Neural cell (in vitro differentiated cells): ENCODE measurements around the gene DNAH7. TPM values are rescaled to one million over a fixed set of nuclear protein-coding genes. Genes with fewer than 3 reads are reported as not detected.

Experiments
- H2AFZ ChIP-seq: fragments of 200-600, 300-800 bp; sonication (generic), shearing (Covaris generic); 2 replicates; pipeline ENCODE4 v1.6.0; 2014; ENCODE audit warnings: low read depth, mild to moderate bottlenecking, antibody characterized with exemption, low read length, moderate library complexity
- H3F3A ChIP-seq: fragments of 200-600 bp; shearing (Covaris generic); 2 replicates; pipeline ENCODE4 v1.6.1; 2016; ENCODE audit warnings: mild to moderate bottlenecking, moderate library complexity, mixed read lengths, antibody characterized with exemption, low read length; ENCODE audit not compliant: insufficient read depth, poor library complexity, severe bottlenecking
- H3K27ac ChIP-seq: fragments of 200-600, 300-800 bp; sonication (generic), shearing (Covaris generic); 2 replicates; pipeline ENCODE4 v1.5.1; 2014; ENCODE audit warnings: mild to moderate bottlenecking, low read length, moderate library complexity
- H3K27me3 ChIP-seq: fragments of 300-800, 200-600 bp; sonication (generic), shearing (Covaris generic); 2 replicates; pipeline ENCODE4 v1.6.0; 2014; ENCODE audit warnings: mild to moderate bottlenecking, low read depth, low read length, moderate library complexity; ENCODE audit not compliant: insufficient read depth
- H3K36me3 ChIP-seq: fragments of 300-800, 200-600 bp; sonication (generic), shearing (Covaris generic); 2 replicates; pipeline ENCODE4 v1.5.1; 2014; ENCODE audit warnings: mild to moderate bottlenecking, antibody characterized with exemption, low read length, moderate library complexity; ENCODE audit not compliant: insufficient read depth
- H3K4me2 ChIP-seq: fragments of 300-800, 200-600 bp; sonication (generic), shearing (Covaris generic); 2 replicates; pipeline ENCODE4 v1.6.0; 2014; ENCODE audit warnings: mild to moderate bottlenecking, low read length
- H3K4me3 ChIP-seq: fragments of 300-800, 200-600 bp; sonication (generic), shearing (Covaris generic); 2 replicates; pipeline ENCODE4 v1.5.1; 2014; ENCODE audit warnings: mild to moderate bottlenecking, low read length, moderate library complexity
- H3K79me2 ChIP-seq: fragments of 200-600 bp; shearing (Covaris generic); replicated peaks from 2 replicates; pipeline ENCODE4 v1.6.0; 2014; ENCODE audit warnings: mild to moderate bottlenecking, low read length, moderate library complexity; ENCODE audit not compliant: insufficient read depth
- H3K9ac ChIP-seq: fragments of 300-800, 200-600 bp; sonication (generic), shearing (Covaris generic); 2 replicates; pipeline ENCODE4 v1.6.1; 2016; ENCODE audit warnings: mild to moderate bottlenecking, low read length, mixed read lengths
- H3K9me2 ChIP-seq: fragments of 200-600 bp; shearing (Covaris generic); 2 replicates; pipeline ENCODE4 v1.6.1; 2016; ENCODE audit warnings: mild to moderate bottlenecking, low read length, mixed read lengths; ENCODE audit not compliant: insufficient read depth
- H3K9me3 ChIP-seq: fragments of 200-600, 300-800 bp; sonication (generic), shearing (Covaris generic); 2 replicates; pipeline ENCODE4 v1.6.1; 2016; ENCODE audit warnings: mild to moderate bottlenecking, mixed run types, low read length, moderate library complexity, mixed read lengths
- H4K20me1 ChIP-seq: fragments of 200-600 bp; shearing (Covaris generic); 2 replicates; pipeline ENCODE4 v1.6.1; 2016; ENCODE audit warnings: mild to moderate bottlenecking, mixed run types; ENCODE audit not compliant: insufficient read depth
- EP300 ChIP-seq: fragments of 450-650 bp; conservative IDR thresholded peaks from 2 replicates; pipeline ENCODE4 v1.6.1; 2014; ENCODE audit warnings: antibody characterized with exemption, mild to moderate bottlenecking, moderate library complexity; ENCODE audit not compliant: poor library complexity, severe bottlenecking
- EZH2 ChIP-seq: fragments of 200-600, 300-800 bp; shearing (Covaris generic), sonication (generic); IDR thresholded peaks from 2 replicates; pipeline ENCODE4 v1.6.1; 2014; ENCODE audit warnings: antibody characterized with exemption, low read length, borderline replicate concordance, mild to moderate bottlenecking; ENCODE audit not compliant: insufficient read depth, poor library complexity, severe bottlenecking
- MXI1 ChIP-seq: fragments of 450-650 bp; conservative IDR thresholded peaks from 2 replicates; pipeline ENCODE4 v1.6.1; 2014; ENCODE audit warnings: antibody characterized with exemption, mild to moderate bottlenecking; ENCODE audit not compliant: poor library complexity, severe bottlenecking
- POLR2AphosphoS5 ChIP-seq: IDR thresholded peaks from 2 replicates; pipeline ENCODE4 v1.6.1; 2012
- RAD21 ChIP-seq: fragments of 450-650 bp; conservative IDR thresholded peaks from 2 replicates; pipeline ENCODE4 v1.6.1; 2014; ENCODE audit warnings: antibody characterized with exemption, mild to moderate bottlenecking, moderate library complexity
- SMC3 ChIP-seq: fragments of 450-650 bp; conservative IDR thresholded peaks from 2 replicates; pipeline ENCODE4 v1.6.1; 2014; ENCODE audit warnings: antibody characterized with exemption, mild to moderate bottlenecking, moderate library complexity; ENCODE audit not compliant: poor library complexity
- TAF1 ChIP-seq: IDR thresholded peaks from 2 replicates; pipeline ENCODE4 v1.6.1; 2012; ENCODE audit warnings: low read depth
- polyA plus RNA-seq: library from polyadenylated mRNA; depleted of rRNA; stranded (reverse); fragments of >200 nt; gene quantifications from 2 replicates; pipeline ENCODE4 v1.2.3, GENCODE V29; 2014
- TF ChIP-seq, protein P1 (sequence below): IDR thresholded peaks from 2 replicates; pipeline ENCODE4 v1.6.1; 2012; ENCODE audit warnings: borderline replicate concordance
- TF ChIP-seq, protein P2 (sequence below): fragments of 450-650 bp; IDR thresholded peaks from 2 replicates; pipeline ENCODE4 v1.5.1; 2014; ENCODE audit warnings: antibody characterized with exemption, mild to moderate bottlenecking, moderate library complexity; ENCODE audit not compliant: poor library complexity, severe bottlenecking

The DNAH7 gene
- polyA plus RNA-seq, 1 donor from 2014 or later, result 0.67 TPM

DNA sequence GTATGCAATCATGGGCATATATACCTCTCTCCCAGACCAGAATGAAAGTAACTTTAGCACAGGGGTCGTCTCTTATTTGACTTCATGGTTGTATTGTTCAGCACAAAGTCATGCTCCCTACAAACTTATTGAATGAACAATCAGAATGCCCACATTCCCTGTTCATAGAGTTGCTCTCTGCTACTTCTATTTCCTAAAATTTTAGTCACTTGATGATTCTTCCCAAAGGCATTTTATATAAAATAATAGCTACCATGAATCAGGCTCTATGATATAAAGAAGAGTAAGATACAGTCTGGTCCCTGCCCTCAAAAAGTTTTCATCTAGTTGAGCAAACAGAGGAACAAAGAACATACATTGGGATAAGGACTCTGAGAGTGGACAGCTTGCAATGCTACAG is 249.4 kb downstream of the DNAH7 start:
- H4K20me1 ChIP-seq, result no peaks in the 10 kb centered on the region
- no peak overlapping the region for H2AFZ ChIP-seq
- no peaks in the 10 kb centered on the region for H3K79me2 ChIP-seq
- TF ChIP-seq POLR2AphosphoS5, result no peak
- no peak for TF ChIP-seq RAD21
- TF ChIP-seq, protein P1, sequence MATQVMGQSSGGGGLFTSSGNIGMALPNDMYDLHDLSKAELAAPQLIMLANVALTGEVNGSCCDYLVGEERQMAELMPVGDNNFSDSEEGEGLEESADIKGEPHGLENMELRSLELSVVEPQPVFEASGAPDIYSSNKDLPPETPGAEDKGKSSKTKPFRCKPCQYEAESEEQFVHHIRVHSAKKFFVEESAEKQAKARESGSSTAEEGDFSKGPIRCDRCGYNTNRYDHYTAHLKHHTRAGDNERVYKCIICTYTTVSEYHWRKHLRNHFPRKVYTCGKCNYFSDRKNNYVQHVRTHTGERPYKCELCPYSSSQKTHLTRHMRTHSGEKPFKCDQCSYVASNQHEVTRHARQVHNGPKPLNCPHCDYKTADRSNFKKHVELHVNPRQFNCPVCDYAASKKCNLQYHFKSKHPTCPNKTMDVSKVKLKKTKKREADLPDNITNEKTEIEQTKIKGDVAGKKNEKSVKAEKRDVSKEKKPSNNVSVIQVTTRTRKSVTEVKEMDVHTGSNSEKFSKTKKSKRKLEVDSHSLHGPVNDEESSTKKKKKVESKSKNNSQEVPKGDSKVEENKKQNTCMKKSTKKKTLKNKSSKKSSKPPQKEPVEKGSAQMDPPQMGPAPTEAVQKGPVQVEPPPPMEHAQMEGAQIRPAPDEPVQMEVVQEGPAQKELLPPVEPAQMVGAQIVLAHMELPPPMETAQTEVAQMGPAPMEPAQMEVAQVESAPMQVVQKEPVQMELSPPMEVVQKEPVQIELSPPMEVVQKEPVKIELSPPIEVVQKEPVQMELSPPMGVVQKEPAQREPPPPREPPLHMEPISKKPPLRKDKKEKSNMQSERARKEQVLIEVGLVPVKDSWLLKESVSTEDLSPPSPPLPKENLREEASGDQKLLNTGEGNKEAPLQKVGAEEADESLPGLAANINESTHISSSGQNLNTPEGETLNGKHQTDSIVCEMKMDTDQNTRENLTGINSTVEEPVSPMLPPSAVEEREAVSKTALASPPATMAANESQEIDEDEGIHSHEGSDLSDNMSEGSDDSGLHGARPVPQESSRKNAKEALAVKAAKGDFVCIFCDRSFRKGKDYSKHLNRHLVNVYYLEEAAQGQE, result no peak
- TF ChIP-seq EP300, result no peak
- TF ChIP-seq TAF1, result no peak
- no peak overlapping the region for H3K27ac ChIP-seq
- H3K36me3 ChIP-seq, result no peaks in the 10 kb centered on the region
- no peaks in the 10 kb centered on the region for H3K27me3 ChIP-seq
- no peak overlapping the region for H3K4me3 ChIP-seq
- no peaks in the 10 kb centered on the region for H3K9me3 ChIP-seq
- H3F3A ChIP-seq, result no peaks in the 10 kb centered on the region
- H3K9ac ChIP-seq, result no peak overlapping the region
- H3K4me2 ChIP-seq, result no peak overlapping the region
- no peaks in the 10 kb centered on the region for H3K9me2 ChIP-seq

DNA sequence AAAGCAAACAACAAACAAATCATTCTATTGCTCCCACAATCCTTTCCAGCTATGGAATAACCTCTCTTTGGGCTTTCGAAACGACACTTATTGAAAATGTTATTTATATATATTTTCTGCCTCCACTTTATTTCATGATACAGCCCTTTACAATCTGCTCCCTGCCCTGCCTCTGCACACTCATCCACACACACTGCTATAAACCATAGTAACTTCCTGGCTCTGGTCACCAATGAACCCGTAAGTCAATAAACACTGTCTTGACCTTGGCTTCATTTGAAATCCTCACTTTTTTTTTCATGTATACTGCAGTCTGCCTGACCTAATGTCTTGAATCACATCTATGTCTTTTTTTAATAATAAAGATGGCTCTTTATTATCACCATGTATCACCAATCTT is 250.1 kb downstream of the DNAH7 start:
- H3K36me3 ChIP-seq, result no peaks in the 10 kb centered on the region
- H2AFZ ChIP-seq, result no peak overlapping the region
- no peak overlapping the region for H3K4me3 ChIP-seq
- H3K79me2 ChIP-seq, result no peaks in the 10 kb centered on the region
- H3K4me2 ChIP-seq, result no peak overlapping the region
- no peaks in the 10 kb centered on the region for H4K20me1 ChIP-seq
- H3K9me2 ChIP-seq, result no peaks in the 10 kb centered on the region
- TF ChIP-seq, protein P1, result no peak
- TF ChIP-seq TAF1 (no peak), EZH2 (no peak), MXI1 (no peak), RAD21 (no peak), EP300 (no peak), SMC3 (no peak), POLR2AphosphoS5 (no peak)
- TF ChIP-seq, protein P2, sequence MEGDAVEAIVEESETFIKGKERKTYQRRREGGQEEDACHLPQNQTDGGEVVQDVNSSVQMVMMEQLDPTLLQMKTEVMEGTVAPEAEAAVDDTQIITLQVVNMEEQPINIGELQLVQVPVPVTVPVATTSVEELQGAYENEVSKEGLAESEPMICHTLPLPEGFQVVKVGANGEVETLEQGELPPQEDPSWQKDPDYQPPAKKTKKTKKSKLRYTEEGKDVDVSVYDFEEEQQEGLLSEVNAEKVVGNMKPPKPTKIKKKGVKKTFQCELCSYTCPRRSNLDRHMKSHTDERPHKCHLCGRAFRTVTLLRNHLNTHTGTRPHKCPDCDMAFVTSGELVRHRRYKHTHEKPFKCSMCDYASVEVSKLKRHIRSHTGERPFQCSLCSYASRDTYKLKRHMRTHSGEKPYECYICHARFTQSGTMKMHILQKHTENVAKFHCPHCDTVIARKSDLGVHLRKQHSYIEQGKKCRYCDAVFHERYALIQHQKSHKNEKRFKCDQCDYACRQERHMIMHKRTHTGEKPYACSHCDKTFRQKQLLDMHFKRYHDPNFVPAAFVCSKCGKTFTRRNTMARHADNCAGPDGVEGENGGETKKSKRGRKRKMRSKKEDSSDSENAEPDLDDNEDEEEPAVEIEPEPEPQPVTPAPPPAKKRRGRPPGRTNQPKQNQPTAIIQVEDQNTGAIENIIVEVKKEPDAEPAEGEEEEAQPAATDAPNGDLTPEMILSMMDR, result no peak
- H3K9me3 ChIP-seq, result no peaks in the 10 kb centered on the region
- no peaks in the 10 kb centered on the region for H3F3A ChIP-seq
- no peak overlapping the region for H3K27ac ChIP-seq
- no peak overlapping the region for H3K9ac ChIP-seq
- H3K27me3 ChIP-seq, result no peaks in the 10 kb centered on the region
